Measurements from ENCODE around the gene PRR15. TPM values are rescaled to one million over a fixed set of nuclear protein-coding genes. Genes with fewer than 3 reads are reported as not detected.

PRR15 gene
- total and polyA plus RNA-seq, 2 of the 8 experiments (the other 6 are each of a cell fraction or from before 2014, with no cell fraction given): 4.9 to 7.9 TPM

GRCh38 chr7:29518616-29519015, 45.0 kb upstream of the PRR15 start:
- Histone ChIP-seq H3K36me3 (ENCODE audit: control insufficient read depth in 2 of 4, insufficient read depth in 4 of 4, low read length in 3 of 4) (no peaks in the 10 kb centered on the region), H3K23me2 (ENCODE audit: low read depth, low read length) (no peaks in the 10 kb centered on the region), H3K79me2 (ENCODE audit: control insufficient read depth in 1 of 2, insufficient read depth in 2 of 2, low read length in 2 of 2) (no peaks in the 10 kb centered on the region), H4K5ac (ENCODE audit: insufficient read length, low read depth, low read length) (no peak overlapping the region), H4K91ac (replicated peaks; ENCODE audit: insufficient read length, low read length) (no peak overlapping the region), H4K20me1 (replicated peaks in 1 of 2; ENCODE audit: control insufficient read depth in 1 of 2, insufficient read depth in 2 of 2, low read length in 2 of 2) (no peaks in the 10 kb centered on the region), H2BK120ac (replicated peaks; ENCODE audit: low read depth, low read length) (no peak overlapping the region), H3K4me1 (replicated peaks in 1 of 4; ENCODE audit: control insufficient read depth in 3 of 4, insufficient read depth in 4 of 4, low read length in 3 of 4) (no peaks in the 10 kb centered on the region), H3K79me1 (ENCODE audit: low read depth, low read length) (no peaks in the 10 kb centered on the region), H3K18ac (ENCODE audit: extremely low read depth, low read length) (no peak overlapping the region), H3K9ac (replicated peaks in 1 of 4; ENCODE audit: extremely low read depth in 1 of 4, low read depth in 3 of 4, low read length in 3 of 4) (no peak overlapping the region), H3K23ac (ENCODE audit: insufficient read length) (no peak overlapping the region), H2AK5ac (ENCODE audit: low read depth, low read length) (no peak overlapping the region), H3K4ac (replicated peaks; ENCODE audit: insufficient read length, low read depth, low read length) (no peak overlapping the region), H3K27ac (ENCODE audit: low read depth, low read length) (no peak overlapping the region), H2BK20ac (ENCODE audit: low read length) (no peak overlapping the region), H2BK5ac (ENCODE audit: low read depth, low read length) (no peak overlapping the region), H3K4me3 (ENCODE audit: extremely low read depth in 1 of 4, insufficient read depth in 2 of 4, low read depth in 3 of 4, low read length in 4 of 4) (no peak overlapping the region), H3K9me3 (ENCODE audit: insufficient read depth in 2 of 2, low read depth in 1 of 2, low read length in 1 of 2) (no peaks in the 10 kb centered on the region), H3K14ac (ENCODE audit: insufficient read length) (no peak overlapping the region), H2AFZ (ENCODE audit: low read length) (no peak overlapping the region), H3K56ac (replicated peaks; ENCODE audit: insufficient read length, low read depth, low read length) (no peak overlapping the region), H3K27me3 (replicated peaks in 1 of 4; ENCODE audit: control insufficient read depth in 3 of 4, extremely low read depth in 1 of 4, insufficient read depth in 3 of 4, low read length in 3 of 4) (no peaks in the 10 kb centered on the region), H2BK12ac (ENCODE audit: low read depth, low read length) (no peak overlapping the region), H4K8ac (ENCODE audit: extremely low read depth, insufficient read depth, low read length) (no peak overlapping the region), H3K4me2 (ENCODE audit: insufficient read depth in 1 of 2, low read depth in 2 of 2, low read length in 2 of 2) (no peak overlapping the region), H2BK15ac (ENCODE audit: low read length) (no peak overlapping the region)
- DNase-seq (ENCODE audit: low read depth in 1 of 2, low spot score in 2 of 2): no peak
- CTCF ChIA-PET (ENCODE audit: partially characterized antibody): interaction anchor here (0.7 kb wide), 1 partner anchor 14 kb away, joined by 3 read pairs; no protein-coding TSS in a partner anchor
- POLR2A ChIA-PET (ENCODE audit: partially characterized antibody): interaction anchor here (0.6 kb wide), 1 partner anchor 325 kb away, joined by 3 read pairs; no protein-coding TSS in a partner anchor
- TF ChIP-seq ATF2 (IDR thresholded peaks at IDR 0.05; ENCODE audit: low read length): no peak
- no peak for TF ChIP-seq BACH1 (IDR thresholded peaks at IDR 0.05; ENCODE audit: low read length)
- no peak for TF ChIP-seq RNF2 (IDR thresholded peaks at IDR 0.05; ENCODE audit: borderline replicate concordance, low read depth, low read length, missing control alignments, poor library complexity, severe bottlenecking)
- no peak for TF ChIP-seq USF2 (IDR thresholded peaks at IDR 0.05; ENCODE audit: low read length)
- TF ChIP-seq TCF12 (IDR thresholded peaks at IDR 0.05; ENCODE audit: low read depth, low read length): no peak
- TF ChIP-seq PHF8 (conservative IDR thresholded peaks at IDR 0.05; ENCODE audit: low read depth, low read length): no peak
- no peak for TF ChIP-seq SP4 (IDR thresholded peaks at IDR 0.05; ENCODE audit: low read length)
- TF ChIP-seq ATF3 (IDR thresholded peaks at IDR 0.05; ENCODE audit: insufficient read depth, low read depth, low read length): no peak
- TF ChIP-seq EP300 (IDR thresholded peaks at IDR 0.05; ENCODE audit: borderline replicate concordance in 1 of 2, low read depth in 2 of 2, low read length in 2 of 2): no peak
- no peak for TF ChIP-seq TAF7 (optimal IDR thresholded peaks at IDR 0.05; ENCODE audit: borderline replicate concordance, low read depth, low read length)
- WGBS, 2 experiments (ENCODE audit: extremely low coverage in 1 of 2, insufficient coverage in 1 of 2, insufficient read length in 1 of 2, insufficient replicate concordance in 2 of 2, low coverage in 1 of 2, low lambda C conversion rate in 2 of 2, missing lambda C conversion rate in 1 of 2): 87% methylated on average over 1 of the region's 1 CpG; no CpG with 5 or more reads in 1 of the 2 experiments
- FAIRE-seq: no peak

Measured in H1 (cell line).